HepG2 (cell line): Measurements from ENCODE around the gene ANAPC2. TPM values are rescaled to one million over a fixed set of nuclear protein-coding genes. Genes with fewer than 3 reads are reported as not detected.

Experiments used
- ARID2 ChIP-seq: sonication (generic); formaldehyde crosslinking; IDR thresholded peaks from 2 replicates; pipeline ENCODE4 v1.8.1; 2022; ENCODE audit warnings: mild to moderate bottlenecking, missing genetic modification reagents, borderline replicate concordance
- BRD4 ChIP-seq: sonication (generic); formaldehyde crosslinking; IDR thresholded peaks from 2 replicates; pipeline ENCODE4 v1.4.0; 2020; ENCODE audit warnings: missing genetic modification reagents
- CBFB ChIP-seq: sonication (generic); formaldehyde crosslinking; IDR thresholded peaks from 2 replicates; pipeline ENCODE4 v1.4.0; 2020; ENCODE audit warnings: missing genetic modification reagents
- HMGXB4 ChIP-seq, 2 experiments: sonication (generic) in 1 of 2; formaldehyde crosslinking in 1 of 2; IDR thresholded peaks; 2 replicates each; pipeline versions ENCODE4 v1.4.0 to v1.6.1; 2018 to 2020; ENCODE audit warnings: missing genetic modification reagents in 2 of 2, borderline replicate concordance in 1 of 2, low read depth in 1 of 2, mild to moderate bottlenecking in 1 of 2, missing biosample characterization in 1 of 2
- PREB ChIP-seq: sonication (generic); formaldehyde crosslinking; IDR thresholded peaks from 2 replicates; pipeline ENCODE4 v1.4.0; 2020; ENCODE audit warnings: missing genetic modification reagents
- SPEN ChIP-seq: sonication (generic); formaldehyde crosslinking; IDR thresholded peaks from 2 replicates; pipeline ENCODE4 v1.5.1; 2020; ENCODE audit warnings: low read depth, mild to moderate bottlenecking, missing genetic modification reagents
- ZBTB8A ChIP-seq: sonication (generic); formaldehyde crosslinking; IDR thresholded peaks from 2 replicates; pipeline ENCODE4 v1.4.0; 2020; ENCODE audit warnings: mild to moderate bottlenecking, low read depth, missing genetic modification reagents, borderline replicate concordance
- ZFAT ChIP-seq: sonication (generic); formaldehyde crosslinking; conservative IDR thresholded peaks from 2 replicates; pipeline ENCODE4 v1.8.1; 2023; ENCODE audit warnings: missing genetic modification reagents, inconsistent platforms
- ZKSCAN8 ChIP-seq: IDR thresholded peaks from 2 replicates; pipeline ENCODE4 v1.6.1; 2016; ENCODE audit warnings: borderline replicate concordance, missing genetic modification reagents, missing compliant biosample characterization
- polyA plus RNA-seq, 8 experiments: library from polyadenylated mRNA; depleted of rRNA in 3 of 8; stranded (reverse) in 7 of 8; unstranded in 1 of 8; fragments of >200 nt; fragmentation: Illumina TruSeq in 4 of 8; extraction: Trizol in 4 of 8; gene quantifications; 2 replicates each; pipeline versions ENCODE4 v1.2.1 to v1.2.3, GENCODE V29; 2011 to 2016; ENCODE audit warnings: low read depth in 4 of 8, missing spikeins in 1 of 8, mixed read lengths in 1 of 8; ENCODE audit not compliant: insufficient read depth in 1 of 8
- total RNA-seq, 5 experiments: library from RNA; depleted of rRNA; stranded (reverse); fragments of >200 nt; fragmentation: Illumina TruSeq; extraction: Trizol; gene quantifications; 2 replicates each; pipeline ENCODE4 v1.2.3, GENCODE V29; 2016; ENCODE audit warnings: low read depth in 1 of 5
- TF ChIP-seq, protein P1 (sequence below): sonication (generic); formaldehyde crosslinking; IDR thresholded peaks from 2 replicates; pipeline ENCODE4 v1.5.1; 2020; ENCODE audit warnings: missing genetic modification reagents, mild to moderate bottlenecking, borderline replicate concordance
- TF ChIP-seq, protein P2 (sequence below): sonication (generic); formaldehyde crosslinking; IDR thresholded peaks from 2 replicates; pipeline ENCODE4 v1.4.0; 2020; ENCODE audit warnings: missing genetic modification reagents, borderline replicate concordance
- TF ChIP-seq, protein P3 (sequence below): sonication (generic); formaldehyde crosslinking; IDR thresholded peaks from 2 replicates; pipeline ENCODE4 v1.5.0; 2020; ENCODE audit warnings: mild to moderate bottlenecking, missing genetic modification reagents
- TF ChIP-seq, protein P4 (sequence below): sonication (generic); formaldehyde crosslinking; IDR thresholded peaks from 2 replicates; pipeline ENCODE4 v1.5.0; 2020; ENCODE audit warnings: missing genetic modification reagents
- TF ChIP-seq, protein P5 (sequence below): sonication (generic); formaldehyde crosslinking; IDR thresholded peaks from 2 replicates; pipeline ENCODE4 v1.5.1; 2020; ENCODE audit warnings: mild to moderate bottlenecking, missing genetic modification reagents, moderate library complexity

ANAPC2 gene
- total and polyA plus RNA-seq, 2 of the 13 experiments (the other 11 are each of a cell fraction or from before 2014, with no cell fraction given) = 12.3 to 15.4 TPM

DNA sequence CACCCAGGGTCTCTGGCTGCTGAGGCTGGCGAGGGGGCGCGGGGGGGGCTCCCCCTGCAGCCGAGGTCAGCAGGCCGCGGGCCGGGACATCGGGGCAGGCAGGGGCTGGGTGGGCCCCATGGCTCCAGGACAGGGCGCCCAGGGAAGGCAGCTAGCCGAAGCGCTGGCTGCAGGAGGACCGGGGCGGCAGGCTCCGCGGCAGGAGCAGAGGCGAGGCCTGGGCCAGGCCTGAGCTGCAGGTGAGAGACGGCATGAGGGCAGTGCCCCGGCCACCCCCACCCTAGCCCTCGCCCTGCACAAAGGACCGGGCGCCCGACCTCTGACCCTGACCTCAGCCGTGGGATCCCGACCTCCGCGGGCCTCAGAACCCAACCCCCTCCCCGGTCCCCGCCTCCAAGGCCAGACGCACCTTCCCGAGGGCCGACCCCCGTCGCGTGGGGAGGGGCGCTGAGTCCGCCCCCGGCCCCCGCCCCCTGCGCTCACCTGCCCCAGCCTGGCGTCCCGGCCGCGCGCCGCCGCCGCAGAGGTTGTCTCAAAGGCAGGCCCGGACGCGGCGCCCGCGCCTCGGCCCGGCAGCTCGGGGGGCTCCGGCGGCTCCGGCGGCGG, 33.2 kb upstream of the ANAPC2 start (continued):
- TF ChIP-seq HMGXB4 (CRISPR knock-in tag; IDR thresholded peaks at IDR 0.05; ENCODE audit: borderline replicate concordance in 1 of 2, low read depth in 1 of 2) (no peak), ZKSCAN8 (CRISPR knock-in tag) (no peak), PREB (CRISPR knock-in tag) (no peak), ZFAT (CRISPR knock-in tag) (no peak), ARID2 (CRISPR knock-in tag) (no peak), BRD4 (CRISPR knock-in tag) (no peak), SPEN (peak; percentile 73), ZBTB8A (CRISPR knock-in tag) (no peak), CBFB (CRISPR knock-in tag) (no peak)
- TF ChIP-seq, protein P1, sequence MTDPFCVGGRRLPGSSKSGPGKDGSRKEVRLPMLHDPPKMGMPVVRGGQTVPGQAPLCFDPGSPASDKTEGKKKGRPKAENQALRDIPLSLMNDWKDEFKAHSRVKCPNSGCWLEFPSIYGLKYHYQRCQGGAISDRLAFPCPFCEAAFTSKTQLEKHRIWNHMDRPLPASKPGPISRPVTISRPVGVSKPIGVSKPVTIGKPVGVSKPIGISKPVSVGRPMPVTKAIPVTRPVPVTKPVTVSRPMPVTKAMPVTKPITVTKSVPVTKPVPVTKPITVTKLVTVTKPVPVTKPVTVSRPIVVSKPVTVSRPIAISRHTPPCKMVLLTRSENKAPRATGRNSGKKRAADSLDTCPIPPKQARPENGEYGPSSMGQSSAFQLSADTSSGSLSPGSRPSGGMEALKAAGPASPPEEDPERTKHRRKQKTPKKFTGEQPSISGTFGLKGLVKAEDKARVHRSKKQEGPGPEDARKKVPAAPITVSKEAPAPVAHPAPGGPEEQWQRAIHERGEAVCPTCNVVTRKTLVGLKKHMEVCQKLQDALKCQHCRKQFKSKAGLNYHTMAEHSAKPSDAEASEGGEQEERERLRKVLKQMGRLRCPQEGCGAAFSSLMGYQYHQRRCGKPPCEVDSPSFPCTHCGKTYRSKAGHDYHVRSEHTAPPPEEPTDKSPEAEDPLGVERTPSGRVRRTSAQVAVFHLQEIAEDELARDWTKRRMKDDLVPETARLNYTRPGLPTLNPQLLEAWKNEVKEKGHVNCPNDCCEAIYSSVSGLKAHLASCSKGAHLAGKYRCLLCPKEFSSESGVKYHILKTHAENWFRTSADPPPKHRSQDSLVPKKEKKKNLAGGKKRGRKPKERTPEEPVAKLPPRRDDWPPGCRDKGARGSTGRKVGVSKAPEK (CRISPR knock-in tag) = no peak
- TF ChIP-seq, protein P2, sequence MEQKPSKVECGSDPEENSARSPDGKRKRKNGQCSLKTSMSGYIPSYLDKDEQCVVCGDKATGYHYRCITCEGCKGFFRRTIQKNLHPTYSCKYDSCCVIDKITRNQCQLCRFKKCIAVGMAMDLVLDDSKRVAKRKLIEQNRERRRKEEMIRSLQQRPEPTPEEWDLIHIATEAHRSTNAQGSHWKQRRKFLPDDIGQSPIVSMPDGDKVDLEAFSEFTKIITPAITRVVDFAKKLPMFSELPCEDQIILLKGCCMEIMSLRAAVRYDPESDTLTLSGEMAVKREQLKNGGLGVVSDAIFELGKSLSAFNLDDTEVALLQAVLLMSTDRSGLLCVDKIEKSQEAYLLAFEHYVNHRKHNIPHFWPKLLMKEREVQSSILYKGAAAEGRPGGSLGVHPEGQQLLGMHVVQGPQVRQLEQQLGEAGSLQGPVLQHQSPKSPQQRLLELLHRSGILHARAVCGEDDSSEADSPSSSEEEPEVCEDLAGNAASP (CRISPR knock-in tag) = peak; percentile 43; the same call in 1 of the 2 replicates
- TF ChIP-seq, protein P3, sequence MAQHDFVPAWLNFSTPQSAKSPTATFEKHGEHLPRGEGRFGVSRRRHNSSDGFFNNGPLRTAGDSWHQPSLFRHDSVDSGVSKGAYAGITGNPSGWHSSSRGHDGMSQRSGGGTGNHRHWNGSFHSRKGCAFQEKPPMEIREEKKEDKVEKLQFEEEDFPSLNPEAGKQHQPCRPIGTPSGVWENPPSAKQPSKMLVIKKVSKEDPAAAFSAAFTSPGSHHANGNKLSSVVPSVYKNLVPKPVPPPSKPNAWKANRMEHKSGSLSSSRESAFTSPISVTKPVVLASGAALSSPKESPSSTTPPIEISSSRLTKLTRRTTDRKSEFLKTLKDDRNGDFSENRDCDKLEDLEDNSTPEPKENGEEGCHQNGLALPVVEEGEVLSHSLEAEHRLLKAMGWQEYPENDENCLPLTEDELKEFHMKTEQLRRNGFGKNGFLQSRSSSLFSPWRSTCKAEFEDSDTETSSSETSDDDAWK (CRISPR knock-in tag) = no peak
- TF ChIP-seq, protein P4, sequence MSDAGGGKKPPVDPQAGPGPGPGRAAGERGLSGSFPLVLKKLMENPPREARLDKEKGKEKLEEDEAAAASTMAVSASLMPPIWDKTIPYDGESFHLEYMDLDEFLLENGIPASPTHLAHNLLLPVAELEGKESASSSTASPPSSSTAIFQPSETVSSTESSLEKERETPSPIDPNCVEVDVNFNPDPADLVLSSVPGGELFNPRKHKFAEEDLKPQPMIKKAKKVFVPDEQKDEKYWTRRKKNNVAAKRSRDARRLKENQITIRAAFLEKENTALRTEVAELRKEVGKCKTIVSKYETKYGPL (CRISPR knock-in tag) = no peak
- TF ChIP-seq, protein P5, sequence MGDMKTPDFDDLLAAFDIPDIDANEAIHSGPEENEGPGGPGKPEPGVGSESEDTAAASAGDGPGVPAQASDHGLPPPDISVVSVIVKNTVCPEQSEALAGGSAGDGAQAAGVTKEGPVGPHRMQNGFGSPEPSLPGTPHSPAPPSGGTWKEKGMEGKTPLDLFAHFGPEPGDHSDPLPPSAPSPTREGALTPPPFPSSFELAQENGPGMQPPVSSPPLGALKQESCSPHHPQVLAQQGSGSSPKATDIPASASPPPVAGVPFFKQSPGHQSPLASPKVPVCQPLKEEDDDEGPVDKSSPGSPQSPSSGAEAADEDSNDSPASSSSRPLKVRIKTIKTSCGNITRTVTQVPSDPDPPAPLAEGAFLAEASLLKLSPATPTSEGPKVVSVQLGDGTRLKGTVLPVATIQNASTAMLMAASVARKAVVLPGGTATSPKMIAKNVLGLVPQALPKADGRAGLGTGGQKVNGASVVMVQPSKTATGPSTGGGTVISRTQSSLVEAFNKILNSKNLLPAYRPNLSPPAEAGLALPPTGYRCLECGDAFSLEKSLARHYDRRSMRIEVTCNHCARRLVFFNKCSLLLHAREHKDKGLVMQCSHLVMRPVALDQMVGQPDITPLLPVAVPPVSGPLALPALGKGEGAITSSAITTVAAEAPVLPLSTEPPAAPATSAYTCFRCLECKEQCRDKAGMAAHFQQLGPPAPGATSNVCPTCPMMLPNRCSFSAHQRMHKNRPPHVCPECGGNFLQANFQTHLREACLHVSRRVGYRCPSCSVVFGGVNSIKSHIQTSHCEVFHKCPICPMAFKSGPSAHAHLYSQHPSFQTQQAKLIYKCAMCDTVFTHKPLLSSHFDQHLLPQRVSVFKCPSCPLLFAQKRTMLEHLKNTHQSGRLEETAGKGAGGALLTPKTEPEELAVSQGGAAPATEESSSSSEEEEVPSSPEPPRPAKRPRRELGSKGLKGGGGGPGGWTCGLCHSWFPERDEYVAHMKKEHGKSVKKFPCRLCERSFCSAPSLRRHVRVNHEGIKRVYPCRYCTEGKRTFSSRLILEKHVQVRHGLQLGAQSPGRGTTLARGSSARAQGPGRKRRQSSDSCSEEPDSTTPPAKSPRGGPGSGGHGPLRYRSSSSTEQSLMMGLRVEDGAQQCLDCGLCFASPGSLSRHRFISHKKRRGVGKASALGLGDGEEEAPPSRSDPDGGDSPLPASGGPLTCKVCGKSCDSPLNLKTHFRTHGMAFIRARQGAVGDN (CRISPR knock-in tag) = peak; percentile 77
